ENCODE results near the gene PJVK. TPM values are rescaled to one million over a fixed set of nuclear protein-coding genes. Genes with fewer than 3 reads are reported as not detected.
A peak's percentile ranks its signal among the peaks of the same experiment; 100 is the strongest.

PJVK gene
- total and polyA plus RNA-seq, 9 of the 15 experiments (the other 6 are each of a cell fraction or from before 2014, with no cell fraction given) = 0.11 to 1.5 (median 0.73) TPM

GRCh38 chr2:178449700-178450523 is 1.3 kb upstream of the PJVK start (continued):
- 0 out of 2 replicates have a peak, but pooled peaks have one; percentile 14 for TF ChIP-seq ZBTB40 (IDR thresholded peaks at IDR 0.05)
- TF ChIP-seq ZBTB40 (CRISPR knock-in tag; IDR thresholded peaks at IDR 0.05) = no peak
- TF ChIP-seq DLX4 (CRISPR knock-in tag; IDR thresholded peaks at IDR 0.05) = no peak
- TF ChIP-seq SIRT6 (IDR thresholded peaks at IDR 0.05; ENCODE audit: low read depth, low read length) = no peak
- no peak for TF ChIP-seq STAT6 (CRISPR knock-in tag; IDR thresholded peaks at IDR 0.05)
- 0 out of 2 replicates have a peak, but pooled peaks have one; percentile 29 for TF ChIP-seq BCOR (IDR thresholded peaks at IDR 0.05)
- no peak for TF ChIP-seq NCOA1 (IDR thresholded peaks at IDR 0.05; ENCODE audit: low read depth)
- no peak for TF ChIP-seq EZH2 (IDR thresholded peaks at IDR 0.05; ENCODE audit: borderline replicate concordance, low read depth, low read length)
- 0 out of 2 replicates have a peak, but pooled peaks have one; percentile 5 for TF ChIP-seq ZNF12 (CRISPR knock-in tag; IDR thresholded peaks at IDR 0.05)
- no peak for TF ChIP-seq CHCHD3 (CRISPR knock-in tag; IDR thresholded peaks at IDR 0.05)
- peak; percentile 84 for TF ChIP-seq ZEB2 (IDR thresholded peaks at IDR 0.05)
- no peak for TF ChIP-seq TAF9B (IDR thresholded peaks at IDR 0.05; ENCODE audit: partially characterized antibody)
- TF ChIP-seq ZKSCAN3 (CRISPR knock-in tag; IDR thresholded peaks at IDR 0.05) = no peak

Data from K562 (cell line).